Osteoblast (primary cell): Measurements from ENCODE around the gene BCL11A. TPM values are rescaled to one million over a fixed set of nuclear protein-coding genes. Genes with fewer than 3 reads are reported as not detected.

Source experiments
- DNase-seq: peaks from one replicate; pipeline ENCODE4 v3.0.0; 2011; ENCODE audit warnings: low spot score, mixed read lengths; ENCODE audit not compliant: insufficient read length; ENCODE audit errors: missing footprints
- H2AFZ ChIP-seq: 2 replicates; pipeline ENCODE4 v1.6.0; 2011; ENCODE audit warnings: mild to moderate bottlenecking, low read length
- H3K27ac ChIP-seq: 2 replicates; pipeline ENCODE4 v1.5.1; 2011; ENCODE audit warnings: mild to moderate bottlenecking, low read depth, low read length, moderate library complexity
- H3K27me3 ChIP-seq: 2 replicates; pipeline ENCODE4 v1.6.0; 2012; ENCODE audit warnings: mild to moderate bottlenecking, control low read depth, inconsistent platforms, low read length, moderate library complexity; ENCODE audit not compliant: insufficient read depth
- H3K36me3 ChIP-seq: 2 replicates; pipeline ENCODE4 v1.5.1; 2011; ENCODE audit warnings: mild to moderate bottlenecking, low read length, control low read depth, moderate library complexity; ENCODE audit not compliant: insufficient read depth
- H3K4me1 ChIP-seq: 2 replicates; pipeline ENCODE4 v1.5.1; 2011; ENCODE audit warnings: mild to moderate bottlenecking, low read length, control low read depth, moderate library complexity; ENCODE audit not compliant: insufficient read depth
- H3K4me2 ChIP-seq: 2 replicates; pipeline ENCODE4 v1.6.0; 2011; ENCODE audit warnings: mild to moderate bottlenecking, low read length; ENCODE audit not compliant: insufficient read depth
- H3K4me3 ChIP-seq: fragments of 200-600 bp; sonication (generic); 3 replicates; pipeline ENCODE4 v1.5.1; 2012; ENCODE audit warnings: mild to moderate bottlenecking, low read length, inconsistent platforms; ENCODE audit not compliant: insufficient read depth
- H3K79me2 ChIP-seq: 2 replicates; pipeline ENCODE4 v1.6.0; 2012; ENCODE audit warnings: mild to moderate bottlenecking, low read length, control low read depth, inconsistent platforms; ENCODE audit not compliant: insufficient read depth
- H3K9me3 ChIP-seq: 2 replicates; pipeline ENCODE4 v1.5.1; 2011; ENCODE audit warnings: low read depth, low read length, control low read depth
- H4K20me1 ChIP-seq: 2 replicates; pipeline ENCODE4 v1.6.0; 2012; ENCODE audit warnings: mild to moderate bottlenecking, low read length, control low read depth; ENCODE audit not compliant: insufficient read depth
- CTCF ChIP-seq: IDR thresholded peaks from 2 replicates; pipeline ENCODE4 v1.5.1; 2011; ENCODE audit warnings: mild to moderate bottlenecking, low read depth, low read length, moderate library complexity; ENCODE audit errors: extremely low read depth
- total RNA-seq: library from RNA; depleted of rRNA; stranded (reverse); fragments of >200 nt; gene quantifications from 2 replicates; pipeline ENCODE4 v1.2.3, GENCODE V29; 2012

BCL11A gene
- total RNA-seq, 1 donor = 1.4 TPM

DNA sequence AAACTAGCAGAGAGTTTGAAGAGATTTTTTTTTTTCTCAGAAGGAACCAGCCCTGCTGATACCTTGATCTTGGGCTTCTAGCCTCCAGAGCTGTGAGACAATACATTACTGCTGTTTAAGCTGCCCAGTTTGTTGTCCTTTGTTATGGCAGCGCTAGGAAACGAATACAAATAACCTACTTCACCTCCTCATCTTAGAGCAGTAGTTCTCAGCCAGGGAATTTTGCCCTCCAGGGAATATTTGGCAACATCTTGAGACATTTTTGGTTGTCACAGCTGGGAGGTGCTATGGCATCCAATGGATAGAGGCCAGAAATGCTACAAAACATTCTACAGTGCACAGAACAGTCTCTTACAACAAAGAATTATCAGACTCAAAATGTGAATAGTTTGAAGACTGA is 43.9 kb upstream of the BCL11A start:
- no peaks in the 10 kb centered on the region for H3K79me2 ChIP-seq
- no peak overlapping the region for H3K4me2 ChIP-seq
- H3K27me3 ChIP-seq = no peaks in the 10 kb centered on the region
- H3K27ac ChIP-seq = no peak overlapping the region
- H3K4me1 ChIP-seq = no peaks in the 10 kb centered on the region
- H3K9me3 ChIP-seq = no peaks in the 10 kb centered on the region
- H4K20me1 ChIP-seq = no peaks in the 10 kb centered on the region
- H2AFZ ChIP-seq = no peak overlapping the region
- no peak for TF ChIP-seq CTCF
- H3K4me3 ChIP-seq = no peak overlapping the region
- DNase-seq = no peak
- no peaks in the 10 kb centered on the region for H3K36me3 ChIP-seq

- H3K9me3 ChIP-seq = no peaks in the 10 kb centered on the region
- TF ChIP-seq CTCF = no peak
- no peak overlapping the region for H2AFZ ChIP-seq
- H3K4me3 ChIP-seq = no peak overlapping the region
- H3K36me3 ChIP-seq = no peaks in the 10 kb centered on the region
- H4K20me1 ChIP-seq = no peaks in the 10 kb centered on the region
- H3K27me3 ChIP-seq = no peaks in the 10 kb centered on the region
- DNase-seq = no peak
- H3K4me2 ChIP-seq = no peak overlapping the region
- H3K27ac ChIP-seq = no peak overlapping the region
- no peaks in the 10 kb centered on the region for H3K79me2 ChIP-seq
- no peaks in the 10 kb centered on the region for H3K4me1 ChIP-seq
Measured at GRCh38 chr2:60596411-60596810, 43.0 kb upstream of the BCL11A start.

- H3K4me2 ChIP-seq = no peak overlapping the region
- no peaks in the 10 kb centered on the region for H4K20me1 ChIP-seq
- DNase-seq = no peak
- no peak overlapping the region for H2AFZ ChIP-seq
- H3K27ac ChIP-seq = no peak overlapping the region
- no peaks in the 10 kb centered on the region for H3K9me3 ChIP-seq
- H3K4me1 ChIP-seq = no peaks in the 10 kb centered on the region
- no peaks in the 10 kb centered on the region for H3K27me3 ChIP-seq
- no peak for TF ChIP-seq CTCF
- H3K4me3 ChIP-seq = no peak overlapping the region
- H3K36me3 ChIP-seq = no peaks in the 10 kb centered on the region
- H3K79me2 ChIP-seq = no peaks in the 10 kb centered on the region
Measured at GRCh38 chr2:60595953-60596352, 42.5 kb upstream of the BCL11A start.

- no peak for DNase-seq
- no peaks in the 10 kb centered on the region for H4K20me1 ChIP-seq
- H3K36me3 ChIP-seq = no peaks in the 10 kb centered on the region
- TF ChIP-seq CTCF = no peak
- no peaks in the 10 kb centered on the region for H3K4me1 ChIP-seq
- H3K27ac ChIP-seq = no peak overlapping the region
- H3K4me2 ChIP-seq = no peak overlapping the region
- H2AFZ ChIP-seq = no peak overlapping the region
- H3K27me3 ChIP-seq = no peaks in the 10 kb centered on the region
- no peaks in the 10 kb centered on the region for H3K79me2 ChIP-seq
- no peaks in the 10 kb centered on the region for H3K9me3 ChIP-seq
- no peak overlapping the region for H3K4me3 ChIP-seq
Measured at GRCh38 chr2:60589104-60589503, 35.6 kb upstream of the BCL11A start.
